Measurements from ENCODE around the gene UGT2A2.

- TF ChIP-seq ZNF622 (IDR thresholded peaks at IDR 0.05) (no peak), CTCF (IDR thresholded peaks at IDR 0.05 in 2 of 3, conservative IDR thresholded peaks at IDR 0.05 in 1 of 3; ENCODE audit: control insufficient read depth in 2 of 3, extremely low read depth in 1 of 3, insufficient read depth in 1 of 3, low read depth in 3 of 3, low read length in 3 of 3) (no peak), SIX5 (IDR thresholded peaks at IDR 0.05; ENCODE audit: low read depth, low read length, severe bottlenecking) (no peak), GABPA (IDR thresholded peaks at IDR 0.05; ENCODE audit: low read depth) (no peak), SUZ12 (IDR thresholded peaks at IDR 0.05; ENCODE audit: unreplicated experiment) (no peak), RCOR1 (conservative IDR thresholded peaks at IDR 0.05; ENCODE audit: low read depth, low read length) (no peak), POLR2AphosphoS2 (IDR thresholded peaks at IDR 0.05; ENCODE audit: low read depth, low read length) (no peak), POLR2A (IDR thresholded peaks at IDR 0.05; ENCODE audit: low read depth, low read length) (no peak), MEF2A (IDR thresholded peaks at IDR 0.05; ENCODE audit: insufficient read depth, low read depth, low read length) (no peak), EZH2 (IDR thresholded peaks at IDR 0.05; ENCODE audit: borderline replicate concordance, control insufficient read depth, low read depth, low read length) (no peak), SMC3 (IDR thresholded peaks at IDR 0.05; ENCODE audit: borderline replicate concordance, low read length) (no peak), HCFC1 (IDR thresholded peaks at IDR 0.05; ENCODE audit: low read length) (no peak), ZZZ3 (IDR thresholded peaks at IDR 0.05; ENCODE audit: control insufficient read depth, insufficient read length, low read depth) (no peak), BRCA1 (IDR thresholded peaks at IDR 0.05; ENCODE audit: low read depth, low read length) (no peak)
Observed at GRCh38 chr4:69649207-69649606, 9.8 kb upstream of the UGT2A2 start.
